GM21786 (cell line): ENCODE data around the gene FRS2.

Experiments
- ATAC-seq: cut with Tn5 transposase; IDR thresholded peaks from one replicate; pipeline ENCODE4 v1.9.1; 2021; ENCODE audit not compliant: unreplicated experiment

FRS2 gene

GRCh38 chr12:69619050-69619449 is 148.9 kb downstream of the FRS2 start:
- no peak for ATAC-seq

GRCh38 chr12:69620077-69620476 is 149.9 kb downstream of the FRS2 start:
- ATAC-seq, result no peak

- no peak for ATAC-seq
Measured at GRCh38 chr12:69620921-69621320, 150.7 kb downstream of the FRS2 start.

- no peak for ATAC-seq
Measured at GRCh38 chr12:69621551-69621950, 151.4 kb downstream of the FRS2 start.

- no peak for ATAC-seq
Measured at GRCh38 chr12:69623970-69624369, 153.8 kb downstream of the FRS2 start.

GRCh38 chr12:69627501-69627900 is 157.3 kb downstream of the FRS2 start:
- ATAC-seq, result no peak
